Loucy (cell line): ENCODE results near the gene CYLD.

Experiments used
- CTCF ChIP-seq: fragments of 200-600 bp; sonication (generic); conservative IDR thresholded peaks from 2 replicates; pipeline ENCODE4 v1.5.1; 2014; ENCODE audit warnings: mild to moderate bottlenecking, antibody characterized with exemption, low read length
- EZH2phosphoT487 ChIP-seq: fragments of 200-600 bp; IDR thresholded peaks from 2 replicates; pipeline ENCODE4 v1.6.1; 2018; ENCODE audit warnings: antibody characterized with exemption, mild to moderate bottlenecking, moderate library complexity, borderline replicate concordance

- no peak for TF ChIP-seq CTCF
- no peak for TF ChIP-seq EZH2phosphoT487
Measured at GRCh38 chr16:50842013-50842505, 100.2 kb downstream of the CYLD start.
